HG02642 (cell line): Measurements from ENCODE around the gene BMERB1.

ENCODE experiments used
- ATAC-seq: cut with Tn5 transposase; IDR thresholded peaks from one replicate; pipeline ENCODE4 v1.9.1; 2021; ENCODE audit warnings: mild to moderate bottlenecking; ENCODE audit not compliant: unreplicated experiment, poor library complexity

The BMERB1 gene

GRCh38 chr16:15518381-15519351, 84.3 kb downstream of the BMERB1 start:
- no peak for ATAC-seq

GRCh38 chr16:15519790-15520189, 85.4 kb downstream of the BMERB1 start:
- ATAC-seq = no peak

GRCh38 chr16:15521390-15521757, 87.0 kb downstream of the BMERB1 start:
- ATAC-seq = no peak

GRCh38 chr16:15521758-15522509, 87.5 kb downstream of the BMERB1 start:
- ATAC-seq = no peak

GRCh38 chr16:15523092-15523541, 88.7 kb downstream of the BMERB1 start:
- ATAC-seq = no peak

- ATAC-seq = no peak
These were observed 89.6 kb downstream of the BMERB1 start for GRCh38 chr16:15523939-15524338.

- no peak for ATAC-seq
These were observed 90.6 kb downstream of the BMERB1 start for GRCh38 chr16:15524966-15525365.

GRCh38 chr16:15526097-15526496, 91.7 kb downstream of the BMERB1 start:
- no peak for ATAC-seq

- no peak for ATAC-seq
These were observed 92.3 kb downstream of the BMERB1 start for GRCh38 chr16:15526731-15527130.

- ATAC-seq = no peak
These were observed 95.3 kb downstream of the BMERB1 start for GRCh38 chr16:15529673-15530072.

GRCh38 chr16:15530085-15530484, 95.7 kb downstream of the BMERB1 start:
- no peak for ATAC-seq

GRCh38 chr16:15532825-15533224, 98.4 kb downstream of the BMERB1 start:
- ATAC-seq = no peak

GRCh38 chr16:15533386-15533785, 99.0 kb downstream of the BMERB1 start:
- no peak for ATAC-seq

GRCh38 chr16:15535772-15536171, 101.4 kb downstream of the BMERB1 start:
- ATAC-seq = no peak

- ATAC-seq = no peak
These were observed 102.5 kb downstream of the BMERB1 start for GRCh38 chr16:15536843-15537242.

GRCh38 chr16:15538507-15538906, 104.1 kb downstream of the BMERB1 start:
- ATAC-seq = no peak

GRCh38 chr16:15539197-15539596, 104.8 kb downstream of the BMERB1 start:
- no peak for ATAC-seq

GRCh38 chr16:15542261-15542660, 107.9 kb downstream of the BMERB1 start:
- ATAC-seq = no peak

GRCh38 chr16:15542734-15543347, 108.5 kb downstream of the BMERB1 start:
- ATAC-seq = no peak

- no peak for ATAC-seq
These were observed 110.0 kb downstream of the BMERB1 start for GRCh38 chr16:15544405-15544804.

GRCh38 chr16:15545544-15545943, 111.2 kb downstream of the BMERB1 start:
- ATAC-seq = no peak
